Fibroblast of lung (primary cell): Measurements from ENCODE around the gene RND3. TPM values are rescaled to one million over a fixed set of nuclear protein-coding genes. Genes with fewer than 3 reads are reported as not detected.
A peak's percentile ranks its signal among the peaks of the same experiment; 100 is the strongest.

ENCODE experiments used
- DNase-seq, 2 donors: peaks; one replicate each; pipeline versions ENCODE4 v3.0.0 to v3.0.0-alpha.2; 2010; ENCODE audit warnings: low read depth in 2 of 2
- H2AFZ ChIP-seq: 2 replicates; pipeline ENCODE4 v1.5.1; 2012; ENCODE audit warnings: low read length, control low read depth, inconsistent platforms
- H3K27ac ChIP-seq: 2 replicates; pipeline ENCODE4 v1.5.1; 2011; ENCODE audit warnings: low read length, control low read depth; ENCODE audit not compliant: insufficient read depth
- H3K27me3 ChIP-seq: 2 replicates; pipeline ENCODE4 v1.5.1; 2011; ENCODE audit warnings: mild to moderate bottlenecking, low read length; ENCODE audit not compliant: control insufficient read depth, insufficient read depth
- H3K36me3 ChIP-seq: 2 replicates; pipeline ENCODE4 v1.5.1; 2011; ENCODE audit warnings: low read length; ENCODE audit not compliant: control insufficient read depth, insufficient read depth
- H3K4me1 ChIP-seq: 2 replicates; pipeline ENCODE4 v1.5.1; 2011; ENCODE audit warnings: low read length; ENCODE audit not compliant: control insufficient read depth, insufficient read depth; ENCODE audit errors: extremely low read depth
- H3K4me2 ChIP-seq: 2 replicates; pipeline ENCODE4 v1.5.1; 2011; ENCODE audit warnings: low read length, control low read depth; ENCODE audit not compliant: insufficient read depth; ENCODE audit errors: extremely low read depth
- H3K4me3 ChIP-seq, 4 experiments: fragments of 200-600 bp in 1 of 4; sonication (generic) in 1 of 4; replicated peaks in 1 of 4; 2 replicates each; pipeline ENCODE4 v1.5.1; 2011 to 2016; ENCODE audit warnings: low read length in 4 of 4, low read depth in 3 of 4, mild to moderate bottlenecking in 3 of 4, control low read depth in 2 of 4, inconsistent platforms in 1 of 4, mixed read lengths in 1 of 4; ENCODE audit not compliant: insufficient read depth in 1 of 4; ENCODE audit errors: control extremely low read depth in 1 of 4
- H3K79me2 ChIP-seq: 2 replicates; pipeline ENCODE4 v1.5.1; 2012; ENCODE audit warnings: mild to moderate bottlenecking, low read length, inconsistent platforms; ENCODE audit not compliant: control insufficient read depth, insufficient read depth
- H3K9ac ChIP-seq: 2 replicates; pipeline ENCODE4 v1.5.1; 2011; ENCODE audit warnings: mild to moderate bottlenecking, low read length, control low read depth; ENCODE audit not compliant: insufficient read depth
- H3K9me3 ChIP-seq: 2 replicates; pipeline ENCODE4 v1.5.1; 2012; ENCODE audit warnings: low read depth, low read length; ENCODE audit not compliant: control insufficient read depth, insufficient read depth
- H4K20me1 ChIP-seq: 2 replicates; pipeline ENCODE4 v1.5.1; 2011; ENCODE audit warnings: low read length; ENCODE audit not compliant: control insufficient read depth, insufficient read depth; ENCODE audit errors: extremely low read depth
- EZH2 ChIP-seq: IDR thresholded peaks from 2 replicates; pipeline ENCODE4 v1.5.1; 2012; ENCODE audit warnings: low read length, control low read depth, mild to moderate bottlenecking; ENCODE audit errors: missing control alignments
- polyA plus RNA-seq, 2 donors: library from polyadenylated mRNA; depleted of rRNA in 1 of 2; stranded (reverse) in 1 of 2; unstranded in 1 of 2; fragments of >200 nt; gene quantifications; 2 replicates each; pipeline ENCODE4 v1.2.1, GENCODE V29; 2011 to 2012; ENCODE audit warnings: missing spikeins in 1 of 2
- total RNA-seq: library from RNA; depleted of rRNA; stranded (reverse); fragments of >200 nt; gene quantifications from 2 replicates; pipeline ENCODE4 v1.2.1, GENCODE V29; 2014
- TF ChIP-seq, protein P1 (sequence below), 2 donors: IDR thresholded peaks in 1 of 2; conservative IDR thresholded peaks in 1 of 2; 1 replicate in 1 of 2; 2 replicates in 1 of 2; pipeline ENCODE4 v1.5.1; 2011 to 2012; ENCODE audit warnings: low read length in 2 of 2, control low read depth in 1 of 2, inconsistent platforms in 1 of 2, low read depth in 1 of 2, mild to moderate bottlenecking in 1 of 2

RND3 gene
- total and polyA plus RNA-seq, 2 donors (not counting 1 experiment from before 2014, with no cell fraction given) = 363 to 1,405 TPM

GRCh38 chr2:150474326-150475074 is 13.0 kb downstream of the RND3 start:
- Histone ChIP-seq H4K20me1 (peaks cover 3% of the 10 kb centered on the region), H3K79me2 (peaks cover 99% of the 10 kb centered on the region), H3K4me3 (peak overlapping the region in 3 of 4 experiments; percentile 8 to 98 (median 8)), H3K4me1 (peaks cover 49% of the 10 kb centered on the region), H2AFZ (no peak overlapping the region), H3K9ac (no peak overlapping the region), H3K36me3 (peaks cover 21% of the 10 kb centered on the region), H3K4me2 (peak overlapping the region; percentile 81), H3K27ac (peak overlapping the region; percentile 53), H3K27me3 (no peaks in the 10 kb centered on the region), H3K9me3 (no peaks in the 10 kb centered on the region)
- DNase-seq = peak in 1 of 2 donors; percentile 37
- no peak for TF ChIP-seq EZH2
- TF ChIP-seq, protein P1, sequence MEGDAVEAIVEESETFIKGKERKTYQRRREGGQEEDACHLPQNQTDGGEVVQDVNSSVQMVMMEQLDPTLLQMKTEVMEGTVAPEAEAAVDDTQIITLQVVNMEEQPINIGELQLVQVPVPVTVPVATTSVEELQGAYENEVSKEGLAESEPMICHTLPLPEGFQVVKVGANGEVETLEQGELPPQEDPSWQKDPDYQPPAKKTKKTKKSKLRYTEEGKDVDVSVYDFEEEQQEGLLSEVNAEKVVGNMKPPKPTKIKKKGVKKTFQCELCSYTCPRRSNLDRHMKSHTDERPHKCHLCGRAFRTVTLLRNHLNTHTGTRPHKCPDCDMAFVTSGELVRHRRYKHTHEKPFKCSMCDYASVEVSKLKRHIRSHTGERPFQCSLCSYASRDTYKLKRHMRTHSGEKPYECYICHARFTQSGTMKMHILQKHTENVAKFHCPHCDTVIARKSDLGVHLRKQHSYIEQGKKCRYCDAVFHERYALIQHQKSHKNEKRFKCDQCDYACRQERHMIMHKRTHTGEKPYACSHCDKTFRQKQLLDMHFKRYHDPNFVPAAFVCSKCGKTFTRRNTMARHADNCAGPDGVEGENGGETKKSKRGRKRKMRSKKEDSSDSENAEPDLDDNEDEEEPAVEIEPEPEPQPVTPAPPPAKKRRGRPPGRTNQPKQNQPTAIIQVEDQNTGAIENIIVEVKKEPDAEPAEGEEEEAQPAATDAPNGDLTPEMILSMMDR (conservative IDR thresholded peaks at IDR 0.05 in 1 of 2, IDR thresholded peaks at IDR 0.05 in 1 of 2; ENCODE audit: low read depth in 1 of 2, low read length in 2 of 2) = no peak

GRCh38 chr2:150473767-150474166 is 13.7 kb downstream of the RND3 start:
- H3K27me3 ChIP-seq = no peaks in the 10 kb centered on the region
- peak overlapping the region; percentile 9 for H3K4me2 ChIP-seq
- no peak overlapping the region for H3K9ac ChIP-seq
- peaks cover 21% of the 10 kb centered on the region for H3K36me3 ChIP-seq
- H2AFZ ChIP-seq = no peak overlapping the region
- H3K27ac ChIP-seq = peak overlapping the region; percentile 28
- H3K4me1 ChIP-seq = peaks cover 51% of the 10 kb centered on the region
- H4K20me1 ChIP-seq = peaks cover 3% of the 10 kb centered on the region
- DNase-seq = no peak
- H3K79me2 ChIP-seq = peaks cover 98% of the 10 kb centered on the region
- H3K4me3 ChIP-seq = peak overlapping the region in 1 of 4 experiments; percentile 98
- H3K9me3 ChIP-seq = no peaks in the 10 kb centered on the region
- TF ChIP-seq, protein P1 (conservative IDR thresholded peaks at IDR 0.05 in 1 of 2, IDR thresholded peaks at IDR 0.05 in 1 of 2; ENCODE audit: low read depth in 1 of 2, low read length in 2 of 2) = no peak
- TF ChIP-seq EZH2 = no peak

- Histone ChIP-seq H3K4me3 (peak overlapping the region in 1 of 4 experiments; percentile 98), H3K4me2 (no peak overlapping the region), H3K79me2 (peaks cover 88% of the 10 kb centered on the region), H3K27ac (peak overlapping the region; percentile 28), H3K4me1 (peaks cover 51% of the 10 kb centered on the region), H3K27me3 (no peaks in the 10 kb centered on the region), H3K9me3 (no peaks in the 10 kb centered on the region), H3K36me3 (peaks cover 21% of the 10 kb centered on the region), H2AFZ (no peak overlapping the region), H4K20me1 (peaks cover 3% of the 10 kb centered on the region), H3K9ac (no peak overlapping the region)
- DNase-seq = peak; percentile 86 to 95
- TF ChIP-seq, protein P1 (conservative IDR thresholded peaks at IDR 0.05 in 1 of 2, IDR thresholded peaks at IDR 0.05 in 1 of 2; ENCODE audit: low read depth in 1 of 2, low read length in 2 of 2) = no peak
- no peak for TF ChIP-seq EZH2
Measured at GRCh38 chr2:150472511-150472899, 15.0 kb downstream of the RND3 start.
